ENCODE measurements around the gene ANKRD53.

Gene ANKRD53

GRCh38 chr2:70958759-70959158, 19.7 kb upstream of the ANKRD53 start:
- TF ChIP-seq RAD21 (IDR thresholded peaks at IDR 0.05; ENCODE audit: low read depth) (no peak), ZBTB7A (IDR thresholded peaks at IDR 0.05; ENCODE audit: low read depth) (no peak), CEBPB (IDR thresholded peaks at IDR 0.05) (no peak), EGR1 (IDR thresholded peaks at IDR 0.05) (no peak), YY1 (IDR thresholded peaks at IDR 0.05; ENCODE audit: low read depth) (no peak), MAX (IDR thresholded peaks at IDR 0.05) (no peak), CREB1 (IDR thresholded peaks at IDR 0.05; ENCODE audit: low read depth) (no peak), TCF12 (IDR thresholded peaks at IDR 0.05; ENCODE audit: low read depth) (no peak), TAF1 (IDR thresholded peaks at IDR 0.05; ENCODE audit: low read depth) (no peak), FOXM1 (IDR thresholded peaks at IDR 0.05; ENCODE audit: borderline replicate concordance, low read depth) (no peak), NFIC (IDR thresholded peaks at IDR 0.05) (no peak), EP300 (IDR thresholded peaks at IDR 0.05; ENCODE audit: borderline replicate concordance) (no peak), TEAD4 (IDR thresholded peaks at IDR 0.05) (no peak)
- TF ChIP-seq, protein P1, sequence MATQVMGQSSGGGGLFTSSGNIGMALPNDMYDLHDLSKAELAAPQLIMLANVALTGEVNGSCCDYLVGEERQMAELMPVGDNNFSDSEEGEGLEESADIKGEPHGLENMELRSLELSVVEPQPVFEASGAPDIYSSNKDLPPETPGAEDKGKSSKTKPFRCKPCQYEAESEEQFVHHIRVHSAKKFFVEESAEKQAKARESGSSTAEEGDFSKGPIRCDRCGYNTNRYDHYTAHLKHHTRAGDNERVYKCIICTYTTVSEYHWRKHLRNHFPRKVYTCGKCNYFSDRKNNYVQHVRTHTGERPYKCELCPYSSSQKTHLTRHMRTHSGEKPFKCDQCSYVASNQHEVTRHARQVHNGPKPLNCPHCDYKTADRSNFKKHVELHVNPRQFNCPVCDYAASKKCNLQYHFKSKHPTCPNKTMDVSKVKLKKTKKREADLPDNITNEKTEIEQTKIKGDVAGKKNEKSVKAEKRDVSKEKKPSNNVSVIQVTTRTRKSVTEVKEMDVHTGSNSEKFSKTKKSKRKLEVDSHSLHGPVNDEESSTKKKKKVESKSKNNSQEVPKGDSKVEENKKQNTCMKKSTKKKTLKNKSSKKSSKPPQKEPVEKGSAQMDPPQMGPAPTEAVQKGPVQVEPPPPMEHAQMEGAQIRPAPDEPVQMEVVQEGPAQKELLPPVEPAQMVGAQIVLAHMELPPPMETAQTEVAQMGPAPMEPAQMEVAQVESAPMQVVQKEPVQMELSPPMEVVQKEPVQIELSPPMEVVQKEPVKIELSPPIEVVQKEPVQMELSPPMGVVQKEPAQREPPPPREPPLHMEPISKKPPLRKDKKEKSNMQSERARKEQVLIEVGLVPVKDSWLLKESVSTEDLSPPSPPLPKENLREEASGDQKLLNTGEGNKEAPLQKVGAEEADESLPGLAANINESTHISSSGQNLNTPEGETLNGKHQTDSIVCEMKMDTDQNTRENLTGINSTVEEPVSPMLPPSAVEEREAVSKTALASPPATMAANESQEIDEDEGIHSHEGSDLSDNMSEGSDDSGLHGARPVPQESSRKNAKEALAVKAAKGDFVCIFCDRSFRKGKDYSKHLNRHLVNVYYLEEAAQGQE (IDR thresholded peaks at IDR 0.05; ENCODE audit: low read depth), result no peak
- TF ChIP-seq, protein P2, sequence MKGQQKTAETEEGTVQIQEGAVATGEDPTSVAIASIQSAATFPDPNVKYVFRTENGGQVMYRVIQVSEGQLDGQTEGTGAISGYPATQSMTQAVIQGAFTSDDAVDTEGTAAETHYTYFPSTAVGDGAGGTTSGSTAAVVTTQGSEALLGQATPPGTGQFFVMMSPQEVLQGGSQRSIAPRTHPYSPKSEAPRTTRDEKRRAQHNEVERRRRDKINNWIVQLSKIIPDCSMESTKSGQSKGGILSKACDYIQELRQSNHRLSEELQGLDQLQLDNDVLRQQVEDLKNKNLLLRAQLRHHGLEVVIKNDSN (IDR thresholded peaks at IDR 0.05), result no peak

DNA sequence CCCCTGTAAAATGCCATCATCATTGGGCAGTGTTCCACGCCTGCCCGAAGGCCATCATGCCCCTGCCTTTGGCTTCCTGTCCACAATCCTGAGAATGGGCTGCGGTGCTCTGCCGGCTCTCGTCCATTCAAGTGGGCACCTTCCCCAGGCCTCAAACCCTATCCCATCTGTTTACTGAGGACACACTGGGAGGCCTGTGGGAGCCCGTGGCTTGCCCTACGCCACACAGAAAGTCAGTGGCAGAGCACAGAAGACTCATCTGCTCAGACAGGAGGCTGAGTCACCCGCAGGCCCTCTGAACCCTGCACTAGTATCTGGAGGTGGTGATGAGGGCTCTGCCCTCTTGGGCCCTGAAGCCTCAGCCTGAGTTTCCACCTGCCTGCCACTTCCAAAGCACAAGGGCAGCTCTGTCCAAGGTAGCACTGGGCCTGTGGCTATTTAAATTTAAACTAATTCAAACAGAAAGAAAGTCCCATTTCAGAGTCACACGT, 19.1 kb upstream of the ANKRD53 start:
- TF ChIP-seq, protein P1 (IDR thresholded peaks at IDR 0.05; ENCODE audit: low read depth), result peak; percentile 61; the same call in 1 of the 2 replicates
- TF ChIP-seq YY1 (IDR thresholded peaks at IDR 0.05; ENCODE audit: low read depth), result no peak

- TF ChIP-seq, protein P2 (IDR thresholded peaks at IDR 0.05), result no peak
- TF ChIP-seq CREB1 (IDR thresholded peaks at IDR 0.05; ENCODE audit: low read depth) (no peak), TCF12 (IDR thresholded peaks at IDR 0.05; ENCODE audit: low read depth) (no peak), FOXM1 (IDR thresholded peaks at IDR 0.05; ENCODE audit: borderline replicate concordance, low read depth) (no peak), RAD21 (IDR thresholded peaks at IDR 0.05; ENCODE audit: low read depth) (no peak), TEAD4 (IDR thresholded peaks at IDR 0.05) (no peak), EGR1 (IDR thresholded peaks at IDR 0.05) (no peak), EP300 (IDR thresholded peaks at IDR 0.05; ENCODE audit: borderline replicate concordance) (no peak), NFIC (IDR thresholded peaks at IDR 0.05) (no peak), MAX (IDR thresholded peaks at IDR 0.05) (no peak), YY1 (IDR thresholded peaks at IDR 0.05; ENCODE audit: low read depth) (no peak)
These were observed 18.3 kb upstream of the ANKRD53 start for GRCh38 chr2:70959851-70960832.

- TF ChIP-seq FOXM1 (IDR thresholded peaks at IDR 0.05; ENCODE audit: borderline replicate concordance, low read depth), result no peak
- TF ChIP-seq TAF1 (IDR thresholded peaks at IDR 0.05; ENCODE audit: low read depth), result no peak
- TF ChIP-seq EGR1 (IDR thresholded peaks at IDR 0.05), result no peak
- TF ChIP-seq, protein P1 (IDR thresholded peaks at IDR 0.05; ENCODE audit: low read depth), result no peak
- TF ChIP-seq, protein P2 (IDR thresholded peaks at IDR 0.05), result no peak
These were observed 17.4 kb upstream of the ANKRD53 start for GRCh38 chr2:70960833-70961647.

All from Ishikawa (cell line).